ENCODE measurements around the gene MDFIC2. TPM values are rescaled to one million over a fixed set of nuclear protein-coding genes. Genes with fewer than 3 reads are reported as not detected.
"Not testable (repeated sequence)": the region's sequence is repeated elsewhere in the genome, so short reads cannot be mapped to it uniquely, and the experiment has no call there.

Gene MDFIC2
- total RNA-seq, 6 donors from 2014 or later = not detected

GRCh38 chr3:70224337-70224736 is 88.1 kb downstream of the MDFIC2 start:
- no peaks in the 10 kb centered on the region for H3K27me3 ChIP-seq
- TF ChIP-seq POLR2A (IDR thresholded peaks at IDR 0.05) (no peak), POLR2AphosphoS5 (IDR thresholded peaks at IDR 0.05) (no peak), CTCF (IDR thresholded peaks at IDR 0.05) (no peak)
- H3K4me3 ChIP-seq = no peak overlapping the region
- H3K36me3 ChIP-seq = no peaks in the 10 kb centered on the region
- no peaks in the 10 kb centered on the region for H3K4me1 ChIP-seq
- DNase-seq (no peak), ATAC-seq (ENCODE audit: low FRiP score in 2 of 2) (no peak)
- H3K27ac ChIP-seq = no peak overlapping the region
- 84 to 86% methylated on average over 5 of the region's 5 CpGs for WGBS, 2 donors
- H3K9me3 ChIP-seq = no peaks in the 10 kb centered on the region

GRCh38 chr3:70218471-70218870 is 94.0 kb downstream of the MDFIC2 start:
- ATAC-seq (ENCODE audit: low FRiP score in 2 of 2) = no peak
- no peaks in the 10 kb centered on the region for H3K27me3 ChIP-seq
- no peak for DNase-seq
- no peak overlapping the region for H3K4me3 ChIP-seq
- no peaks in the 10 kb centered on the region for H3K4me1 ChIP-seq
- no peak for TF ChIP-seq CTCF (IDR thresholded peaks at IDR 0.05)
- TF ChIP-seq POLR2AphosphoS5 (IDR thresholded peaks at IDR 0.05) = no peak
- no peak for TF ChIP-seq EP300 (IDR thresholded peaks at IDR 0.05)
- TF ChIP-seq POLR2A (IDR thresholded peaks at IDR 0.05) = no peak
- H3K36me3 ChIP-seq = no peaks in the 10 kb centered on the region
- H3K9me3 ChIP-seq = no peaks in the 10 kb centered on the region
- WGBS, 2 donors = 62 to 67% methylated on average over 3 of the region's 3 CpGs
- H3K27ac ChIP-seq = no peak overlapping the region

DNA sequence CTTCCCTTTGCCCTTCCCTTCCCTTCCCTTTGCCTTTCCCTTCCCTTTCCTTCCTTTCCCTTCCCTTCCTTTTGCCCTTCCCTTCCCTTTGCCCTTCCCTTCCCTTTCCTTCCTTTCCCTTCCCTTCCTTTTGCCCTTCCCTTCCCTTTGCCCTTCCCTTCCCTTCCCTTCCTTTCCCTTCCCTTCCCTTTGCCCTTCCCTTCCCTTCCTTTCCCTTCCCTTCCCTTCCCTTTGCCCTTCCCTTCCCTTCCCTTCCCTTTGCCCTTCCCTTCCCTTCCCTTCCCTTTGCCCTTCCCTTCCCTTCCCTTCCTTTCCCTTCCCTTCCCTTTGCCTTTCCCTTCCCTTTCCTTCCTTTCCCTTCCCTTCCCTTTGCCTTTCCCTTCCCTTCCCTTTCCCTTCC is 101.2 kb downstream of the MDFIC2 start:
- H3K4me3 ChIP-seq; ATAC-seq (ENCODE audit: low FRiP score in 2 of 2); H3K4me1 ChIP-seq; H3K27me3 ChIP-seq; DNase-seq; H3K27ac ChIP-seq; H3K36me3 ChIP-seq; H3K9me3 ChIP-seq: not testable (repeated sequence)

DNA sequence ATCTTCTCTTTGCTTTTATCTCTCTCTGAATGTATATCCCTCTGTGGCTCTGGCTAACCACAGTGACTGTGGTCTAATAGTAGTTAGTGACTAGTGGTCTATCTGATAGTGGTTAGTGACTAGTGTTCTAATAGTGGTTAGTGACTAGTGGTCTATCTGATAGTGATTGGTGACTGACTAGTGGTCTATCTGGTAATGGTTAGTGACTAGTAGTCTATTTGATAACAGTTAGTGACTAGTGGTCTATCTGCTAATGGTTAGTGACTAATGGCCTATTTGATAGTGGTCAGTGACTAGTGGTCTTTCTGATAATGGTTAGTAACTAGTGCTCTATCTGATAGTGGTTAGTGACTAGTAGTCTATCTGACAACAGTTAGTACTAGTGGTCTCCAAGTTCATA is 110.5 kb downstream of the MDFIC2 start:
- TF ChIP-seq EP300 (IDR thresholded peaks at IDR 0.05) (no peak), POLR2AphosphoS5 (IDR thresholded peaks at IDR 0.05) (no peak), POLR2A (IDR thresholded peaks at IDR 0.05) (no peak), CTCF (IDR thresholded peaks at IDR 0.05) (no peak)

DNA sequence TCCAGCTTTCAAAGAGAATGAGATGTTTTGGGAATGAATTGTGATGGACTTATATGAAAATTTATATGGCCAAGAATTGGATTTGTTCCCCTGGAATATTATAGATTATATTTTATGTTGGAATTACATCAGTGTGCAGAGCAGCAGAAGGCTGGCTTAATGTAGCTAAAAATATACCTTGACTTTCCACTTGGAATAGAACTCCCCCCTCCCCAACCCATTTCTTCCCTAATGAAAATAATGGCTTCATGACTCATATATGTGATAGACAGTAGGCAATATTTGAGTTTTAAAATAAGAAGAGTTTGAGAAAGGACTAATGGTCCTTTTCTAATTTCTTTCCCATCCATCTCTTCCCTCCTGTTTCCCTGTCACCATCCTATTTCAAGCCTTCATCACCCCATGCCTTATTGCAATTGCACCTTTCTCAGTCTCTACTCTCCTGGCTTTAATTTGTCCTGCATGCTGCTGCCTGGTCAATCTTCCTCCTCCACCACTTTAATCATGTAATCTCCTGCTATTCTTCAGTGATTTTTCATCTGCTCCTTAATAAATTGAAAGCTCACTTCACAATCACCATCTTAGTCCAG is 122.5 kb downstream of the MDFIC2 start:
- Histone ChIP-seq H3K4me3 (no peak overlapping the region), H3K27me3 (no peaks in the 10 kb centered on the region), H3K9me3 (no peaks in the 10 kb centered on the region), H3K36me3 (no peaks in the 10 kb centered on the region), H3K4me1 (no peaks in the 10 kb centered on the region), H3K27ac (no peak overlapping the region)
- no peak for DNase-seq
- TF ChIP-seq POLR2A (IDR thresholded peaks at IDR 0.05) = no peak
- no peak for TF ChIP-seq POLR2AphosphoS5 (IDR thresholded peaks at IDR 0.05)
- TF ChIP-seq EP300 (IDR thresholded peaks at IDR 0.05) = no peak
- no peak for TF ChIP-seq CTCF (IDR thresholded peaks at IDR 0.05)
- no peak for ATAC-seq (ENCODE audit: low FRiP score in 2 of 2)

More for the DNA sequence above, 110.5 kb downstream of the MDFIC2 start:
- DNase-seq (no peak), ATAC-seq (ENCODE audit: low FRiP score in 2 of 2) (no peak)
- Histone ChIP-seq H3K4me3 (no peak overlapping the region), H3K27ac (no peak overlapping the region), H3K27me3 (no peaks in the 10 kb centered on the region), H3K9me3 (no peaks in the 10 kb centered on the region), H3K36me3 (no peaks in the 10 kb centered on the region), H3K4me1 (no peaks in the 10 kb centered on the region)

Data from upper lobe of left lung (tissue), 6 donors.